RWPE2 (cell line): ENCODE data around the gene CCDC57.
"Not testable (repeated sequence)": the region's sequence is repeated elsewhere in the genome, so short reads cannot be mapped to it uniquely, and the experiment has no call there.

Experiments
- ATAC-seq: fragments of 200-7000 bp; cut with Tn5 transposase; 3 replicates; pipeline ENCODE4 v1.9.1; 2021; ENCODE audit warnings: low read depth
- DNase-seq: peaks from one replicate; pipeline ENCODE4 v3.0.0-alpha.2; 2020; ENCODE audit warnings: low spot score
- H3K27ac ChIP-seq: fragments of 450-650 bp; 2 replicates; pipeline ENCODE4 v1.5.1; 2017; ENCODE audit warnings: mild to moderate bottlenecking; ENCODE audit not compliant: poor library complexity, severe bottlenecking
- H3K27me3 ChIP-seq: fragments of 250-450 bp; sonication (Bioruptor Pico); 2 replicates; pipeline ENCODE4 v1.5.1; 2021; ENCODE audit warnings: mild to moderate bottlenecking, moderate library complexity; ENCODE audit not compliant: insufficient read depth, poor library complexity, severe bottlenecking
- H3K36me3 ChIP-seq: fragments of 250-450 bp; sonication (Bioruptor Pico); 2 replicates; pipeline ENCODE4 v1.5.1; 2020; ENCODE audit warnings: low read depth, mild to moderate bottlenecking, moderate library complexity
- H3K4me1 ChIP-seq: fragments of 250-450 bp; sonication (Bioruptor Pico); 2 replicates; pipeline ENCODE4 v1.5.1; 2021; ENCODE audit warnings: mild to moderate bottlenecking, moderate library complexity; ENCODE audit not compliant: insufficient read depth, poor library complexity, severe bottlenecking
- H3K4me3 ChIP-seq: fragments of 250-450 bp; sonication (Bioruptor Pico); 2 replicates; pipeline ENCODE4 v1.5.1; 2021; ENCODE audit warnings: mild to moderate bottlenecking, moderate library complexity; ENCODE audit not compliant: severe bottlenecking
- H3K9me3 ChIP-seq: fragments of 250-450 bp; sonication (Bioruptor Pico); 2 replicates; pipeline ENCODE4 v1.5.1; 2021; ENCODE audit warnings: mild to moderate bottlenecking, moderate library complexity; ENCODE audit not compliant: severe bottlenecking
- CTCF ChIP-seq: fragments of 450-650 bp; IDR thresholded peaks from one replicate; pipeline ENCODE4 v1.5.1; 2017; ENCODE audit warnings: mild to moderate bottlenecking, moderate library complexity; ENCODE audit not compliant: poor library complexity, severe bottlenecking

CCDC57 gene

GRCh38 chr17:82177761-82178498 lies 34.7 kb downstream of the CCDC57 start:
- TF ChIP-seq CTCF = no peak
- DNase-seq (no peak), ATAC-seq (no peak)
- Histone ChIP-seq H3K27ac (no peak overlapping the region), H3K9me3 (no peaks in the 10 kb centered on the region), H3K27me3 (no peaks in the 10 kb centered on the region), H3K36me3 (peaks cover 56% of the 10 kb centered on the region), H3K4me3 (no peak overlapping the region), H3K4me1 (no peaks in the 10 kb centered on the region)

- Histone ChIP-seq H3K4me1 (no peaks in the 10 kb centered on the region), H3K27me3 (no peaks in the 10 kb centered on the region), H3K9me3 (no peaks in the 10 kb centered on the region), H3K4me3 (no peak overlapping the region), H3K36me3 (peaks cover 58% of the 10 kb centered on the region), H3K27ac (no peak overlapping the region)
- DNase-seq (no peak), ATAC-seq (no peak)
- TF ChIP-seq CTCF = no peak
Measured at GRCh38 chr17:82177276-82177675, 35.4 kb downstream of the CCDC57 start.

- Histone ChIP-seq H3K36me3 (peaks cover 51% of the 10 kb centered on the region), H3K4me3 (no peak overlapping the region), H3K27ac (no peak overlapping the region), H3K9me3 (no peaks in the 10 kb centered on the region), H3K27me3 (no peaks in the 10 kb centered on the region), H3K4me1 (no peaks in the 10 kb centered on the region)
- no peak for DNase-seq
- no peak for ATAC-seq
- TF ChIP-seq CTCF = no peak
Measured at GRCh38 chr17:82175951-82176350, 36.7 kb downstream of the CCDC57 start.

- H3K36me3 ChIP-seq = peaks cover 50% of the 10 kb centered on the region
- no peak for TF ChIP-seq CTCF
- no peaks in the 10 kb centered on the region for H3K9me3 ChIP-seq
- no peaks in the 10 kb centered on the region for H3K4me1 ChIP-seq
- ATAC-seq = no peak
- no peak overlapping the region for H3K4me3 ChIP-seq
- H3K27me3 ChIP-seq = no peaks in the 10 kb centered on the region
- H3K27ac ChIP-seq = no peak overlapping the region
- DNase-seq = no peak
Measured at GRCh38 chr17:82175201-82175600, 37.4 kb downstream of the CCDC57 start.

- not testable (repeated sequence) for H3K27me3 ChIP-seq, H3K9me3 ChIP-seq, ATAC-seq, DNase-seq, H3K27ac ChIP-seq, H3K4me3 ChIP-seq, H3K4me1 ChIP-seq
- H3K36me3 ChIP-seq = peaks cover 53% of the 10 kb centered on the region
Measured at GRCh38 chr17:82174042-82174857, 38.4 kb downstream of the CCDC57 start.
